Thyroid gland (tissue), 4 donors: Measurements from ENCODE around the gene COL23A1. TPM values are rescaled to one million over a fixed set of nuclear protein-coding genes. Genes with fewer than 3 reads are reported as not detected.

Experiments used
- DNase-seq, 2 donors: peaks; one replicate each; pipeline ENCODE4 v3.0.0-alpha.2; 2019
- H3K27ac ChIP-seq, 3 donors: fragments of 200-600 bp; sonication (generic); 1 replicate in 2 of 3; 2 replicates in 1 of 3; pipeline ENCODE4 v1.5.1; 2016 to 2019; ENCODE audit warnings: mild to moderate bottlenecking in 1 of 3, moderate library complexity in 1 of 3
- H3K27me3 ChIP-seq: fragments of 200-600 bp; sonication (generic); one replicate; pipeline ENCODE4 v1.5.1; 2019
- H3K36me3 ChIP-seq, 2 donors: fragments of 200-600 bp; sonication (generic); one replicate each; pipeline ENCODE4 v1.5.1; 2016 to 2019
- H3K4me1 ChIP-seq, 2 donors: fragments of 200-600 bp; sonication (generic); one replicate each; pipeline ENCODE4 v1.5.1; 2017 to 2019
- H3K4me3 ChIP-seq, 3 donors: fragments of 200-600 bp; sonication (generic); replicated peaks in 1 of 3; 1 replicate in 2 of 3; 2 replicates in 1 of 3; pipeline ENCODE4 v1.5.1; 2016; ENCODE audit warnings: mild to moderate bottlenecking in 1 of 3
- H3K9me3 ChIP-seq: fragments of 200-600 bp; sonication (generic); one replicate; pipeline ENCODE4 v1.5.1; 2017
- CTCF ChIP-seq, 6 experiments: fragments of 200-600 bp in 3 of 6; fragments of 450-650 bp in 3 of 6; sonication (generic) in 3 of 6; IDR thresholded peaks; one replicate each; pipeline ENCODE4 v1.5.1; 2016 to 2019; ENCODE audit warnings: antibody characterized with exemption in 6 of 6, mild to moderate bottlenecking in 2 of 6, inconsistent platforms in 1 of 6, moderate library complexity in 1 of 6
- POLR2A ChIP-seq, 2 donors: fragments of 450-650 bp; IDR thresholded peaks; one replicate each; pipeline ENCODE4 v1.6.1; 2017; ENCODE audit warnings: antibody characterized with exemption in 2 of 2, mild to moderate bottlenecking in 2 of 2, moderate library complexity in 1 of 2
- WGBS, 2 donors: methylation state at CpG; one replicate each; pipeline ENCODE4 v1.1.5; 2017; 5-methylcytosine and 5-hydroxymethylcytosine counted together
- intact Hi-C: fragments of 100-400 bp; cut with DNase I; formaldehyde crosslinking; loops from one replicate; pipeline ENCODE4 v1.15.1; 2023
- total RNA-seq, 4 donors: library from RNA; depleted of rRNA; stranded (reverse); fragments of >200 nt; gene quantifications; one replicate each; pipeline ENCODE4 v1.2.3, GENCODE V29; 2016

COL23A1 gene
- total RNA-seq, 4 donors from 2014 or later, result 76.6 to 108 (median 95.7) TPM

- 99 to 100% methylated on average over 4 to 5 of the region's 5 CpGs for WGBS, 2 donors
- H3K36me3 ChIP-seq, result peaks cover 4 to 12% of the 10 kb centered on the region in 2 donors
- no peaks in the 10 kb centered on the region for H3K9me3 ChIP-seq
- no peaks in the 10 kb centered on the region for H3K27me3 ChIP-seq
- no peak overlapping the region for H3K4me3 ChIP-seq
- H3K4me1 ChIP-seq, result peaks cover 6 to 14% of the 10 kb centered on the region in 2 donors
- DNase-seq, result no peak
- intact Hi-C loops, result no loop called here
- TF ChIP-seq CTCF (IDR thresholded peaks at IDR 0.05) (no peak), POLR2A (IDR thresholded peaks at IDR 0.05) (no peak)
- no peak overlapping the region for H3K27ac ChIP-seq
Observed at GRCh38 chr5:178221853-178222252, 368.3 kb downstream of the COL23A1 start.

- DNase-seq, result no peak
- H3K36me3 ChIP-seq, result peaks cover 10 to 14% of the 10 kb centered on the region in 2 donors
- TF ChIP-seq POLR2A (IDR thresholded peaks at IDR 0.05) (no peak), CTCF (IDR thresholded peaks at IDR 0.05) (no peak)
- H3K27me3 ChIP-seq, result no peaks in the 10 kb centered on the region
- intact Hi-C loops, result no loop called here
- H3K27ac ChIP-seq, result no peak overlapping the region
- H3K4me3 ChIP-seq, result no peak overlapping the region
- WGBS, 2 donors, result 82 to 83% methylated on average over 3 of the region's 3 CpGs
- H3K9me3 ChIP-seq, result no peaks in the 10 kb centered on the region
- H3K4me1 ChIP-seq, result peaks cover 6 to 14% of the 10 kb centered on the region in 2 donors
Observed at GRCh38 chr5:178221282-178221681, 368.9 kb downstream of the COL23A1 start.

DNA sequence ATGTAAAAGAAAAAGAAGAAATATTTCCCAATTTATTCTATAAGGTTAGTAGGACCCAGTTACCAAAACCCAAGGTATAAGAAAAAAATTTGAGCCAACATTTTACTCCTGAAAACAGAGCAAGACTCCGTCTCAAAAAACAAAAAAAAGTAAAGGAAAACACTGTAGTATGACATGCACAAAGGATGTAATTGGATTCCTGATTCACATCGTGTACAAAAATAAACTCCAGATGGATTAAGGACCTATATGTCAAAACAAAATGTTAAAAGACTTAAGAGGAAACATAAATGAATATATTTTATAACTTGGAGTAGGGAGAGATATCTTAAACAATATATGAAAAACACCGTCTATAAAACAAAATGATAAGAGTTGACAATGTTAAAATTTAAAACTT is 371.4 kb downstream of the COL23A1 start:
- H3K9me3 ChIP-seq, result no peaks in the 10 kb centered on the region
- 77 to 81% methylated on average over 3 of the region's 3 CpGs for WGBS, 2 donors
- TF ChIP-seq POLR2A (IDR thresholded peaks at IDR 0.05), result no peak
- TF ChIP-seq CTCF (IDR thresholded peaks at IDR 0.05), result no peak
- no peak overlapping the region for H3K27ac ChIP-seq
- no peak for DNase-seq
- peaks cover 26 to 37% of the 10 kb centered on the region in 2 donors for H3K36me3 ChIP-seq
- H3K4me3 ChIP-seq, result no peak overlapping the region
- H3K4me1 ChIP-seq, result peaks cover 3 to 7% of the 10 kb centered on the region in 2 donors
- intact Hi-C loops, result no loop called here
- no peaks in the 10 kb centered on the region for H3K27me3 ChIP-seq

GRCh38 chr5:178218237-178218776 is 371.9 kb downstream of the COL23A1 start:
- 82 to 86% methylated on average over 5 of the region's 5 CpGs for WGBS, 2 donors
- intact Hi-C loops, result no loop called here
- TF ChIP-seq CTCF (IDR thresholded peaks at IDR 0.05), result no peak
- no peak for TF ChIP-seq POLR2A (IDR thresholded peaks at IDR 0.05)
- Histone ChIP-seq H3K9me3 (no peaks in the 10 kb centered on the region), H3K4me1 (peaks cover 0 to 2% of the 10 kb centered on the region in 2 donors), H3K4me3 (no peak overlapping the region), H3K27ac (no peak overlapping the region), H3K27me3 (no peaks in the 10 kb centered on the region), H3K36me3 (peaks cover 28 to 43% of the 10 kb centered on the region in 2 donors)
- DNase-seq, result no peak

DNA sequence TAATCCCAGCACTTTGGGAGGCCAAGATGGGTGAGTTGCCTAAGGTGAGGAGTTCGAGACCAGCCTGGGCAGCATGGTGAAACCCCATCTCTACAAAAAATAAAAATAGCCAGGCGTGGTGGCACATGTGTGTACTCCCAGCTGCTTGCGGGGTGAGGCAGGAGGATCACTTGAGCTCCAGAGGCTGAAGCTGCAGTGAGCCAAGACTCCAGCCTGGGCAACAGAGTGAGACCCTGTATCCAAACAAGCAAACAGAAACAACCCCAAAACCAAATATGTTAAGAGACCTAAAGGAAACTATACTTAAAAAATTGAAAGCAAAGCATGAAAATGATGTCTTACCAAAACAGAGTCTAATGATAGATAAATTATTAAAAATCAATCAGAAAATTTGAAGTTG is 373.4 kb downstream of the COL23A1 start:
- H3K4me1 ChIP-seq, result no peaks in the 10 kb centered on the region
- no peak overlapping the region for H3K27ac ChIP-seq
- H3K4me3 ChIP-seq, result no peak overlapping the region
- no peaks in the 10 kb centered on the region for H3K9me3 ChIP-seq
- TF ChIP-seq POLR2A (IDR thresholded peaks at IDR 0.05) (no peak), CTCF (IDR thresholded peaks at IDR 0.05) (no peak)
- H3K27me3 ChIP-seq, result no peaks in the 10 kb centered on the region
- H3K36me3 ChIP-seq, result peaks cover 44 to 58% of the 10 kb centered on the region in 2 donors
- intact Hi-C loops, result no loop called here
- no peak for DNase-seq
- WGBS, 2 donors, result 87 to 91% methylated on average over 3 of the region's 3 CpGs
